HepG2 (cell line): ENCODE results near the gene PLCG2.

Experiments used
- BORCS8-MEF2B ChIP-seq: sonication (generic); formaldehyde crosslinking; IDR thresholded peaks from 2 replicates; pipeline ENCODE4 v1.8.0; 2022; ENCODE audit warnings: mild to moderate bottlenecking, missing genetic modification reagents
- SAFB2 ChIP-seq: sonication (generic); formaldehyde crosslinking; IDR thresholded peaks from 2 replicates; pipeline ENCODE4 v1.5.1; 2020; ENCODE audit warnings: missing genetic modification reagents, low read depth, mild to moderate bottlenecking, borderline replicate concordance
- ZNF407 ChIP-seq: sonication (generic); formaldehyde crosslinking; IDR thresholded peaks from one replicate; pipeline ENCODE4 v1.5.1; 2020; ENCODE audit warnings: mild to moderate bottlenecking, missing genetic modification reagents; ENCODE audit errors: not compliant biosample characterization
- ZNF572 ChIP-seq: sonication (generic); formaldehyde crosslinking; IDR thresholded peaks from 2 replicates; pipeline ENCODE4 v1.5.1; 2020; ENCODE audit warnings: mild to moderate bottlenecking, missing genetic modification reagents
- TF ChIP-seq, protein P1 (sequence below): fragments of 450-650 bp; IDR thresholded peaks from 2 replicates; pipeline ENCODE4 v1.6.1; 2017; ENCODE audit warnings: mild to moderate bottlenecking

GRCh38 chr16:81937305-81938038 lies 158.4 kb downstream of the PLCG2 start:
- TF ChIP-seq BORCS8-MEF2B (CRISPR knock-in tag) (no peak), ZNF407 (no peak), ZNF572 (CRISPR knock-in tag) (no peak), SAFB2 (no peak)
- TF ChIP-seq, protein P1, sequence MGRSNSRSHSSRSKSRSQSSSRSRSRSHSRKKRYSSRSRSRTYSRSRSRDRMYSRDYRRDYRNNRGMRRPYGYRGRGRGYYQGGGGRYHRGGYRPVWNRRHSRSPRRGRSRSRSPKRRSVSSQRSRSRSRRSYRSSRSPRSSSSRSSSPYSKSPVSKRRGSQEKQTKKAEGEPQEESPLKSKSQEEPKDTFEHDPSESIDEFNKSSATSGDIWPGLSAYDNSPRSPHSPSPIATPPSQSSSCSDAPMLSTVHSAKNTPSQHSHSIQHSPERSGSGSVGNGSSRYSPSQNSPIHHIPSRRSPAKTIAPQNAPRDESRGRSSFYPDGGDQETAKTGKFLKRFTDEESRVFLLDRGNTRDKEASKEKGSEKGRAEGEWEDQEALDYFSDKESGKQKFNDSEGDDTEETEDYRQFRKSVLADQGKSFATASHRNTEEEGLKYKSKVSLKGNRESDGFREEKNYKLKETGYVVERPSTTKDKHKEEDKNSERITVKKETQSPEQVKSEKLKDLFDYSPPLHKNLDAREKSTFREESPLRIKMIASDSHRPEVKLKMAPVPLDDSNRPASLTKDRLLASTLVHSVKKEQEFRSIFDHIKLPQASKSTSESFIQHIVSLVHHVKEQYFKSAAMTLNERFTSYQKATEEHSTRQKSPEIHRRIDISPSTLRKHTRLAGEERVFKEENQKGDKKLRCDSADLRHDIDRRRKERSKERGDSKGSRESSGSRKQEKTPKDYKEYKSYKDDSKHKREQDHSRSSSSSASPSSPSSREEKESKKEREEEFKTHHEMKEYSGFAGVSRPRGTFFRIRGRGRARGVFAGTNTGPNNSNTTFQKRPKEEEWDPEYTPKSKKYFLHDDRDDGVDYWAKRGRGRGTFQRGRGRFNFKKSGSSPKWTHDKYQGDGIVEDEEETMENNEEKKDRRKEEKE, result no peak
